Stomach (tissue), 9 donors: ENCODE measurements around the gene C17orf50. TPM values are rescaled to one million over a fixed set of nuclear protein-coding genes. Genes with fewer than 3 reads are reported as not detected.
"Not testable (repeated sequence)": the region's sequence is repeated elsewhere in the genome, so short reads cannot be mapped to it uniquely, and the experiment has no call there.

ENCODE experiments used
- DNase-seq, 2 donors: peaks; one replicate each; pipeline versions ENCODE4 v3.0.0 to v3.0.0-alpha.2; 2013 to 2019
- H3K27ac ChIP-seq, 5 donors: fragments of 200-600 bp in 4 of 5; sonication (generic) in 4 of 5; one replicate each; pipeline ENCODE4 v1.5.1; 2013 to 2019; ENCODE audit warnings: mild to moderate bottlenecking in 1 of 5, moderate library complexity in 1 of 5
- H3K27me3 ChIP-seq, 3 donors: fragments of 200-600 bp; sonication (generic); one replicate each; pipeline ENCODE4 v1.5.1; 2017 to 2019; ENCODE audit warnings: mixed run types in 1 of 3
- H3K36me3 ChIP-seq, 4 donors: fragments of 200-600 bp; sonication (generic); 1 replicate in 3 of 4; 2 replicates in 1 of 4; pipeline ENCODE4 v1.5.1; 2016 to 2019
- H3K4me1 ChIP-seq, 4 donors: fragments of 200-600 bp; sonication (generic); one replicate each; pipeline ENCODE4 v1.5.1; 2016 to 2019
- H3K4me3 ChIP-seq, 4 donors: fragments of 200-600 bp; sonication (generic) in 3 of 4; one replicate each; pipeline ENCODE4 v1.5.1; 2016 to 2019; ENCODE audit warnings: mild to moderate bottlenecking in 1 of 4
- H3K9me3 ChIP-seq, 4 donors: fragments of 200-600 bp; sonication (generic); one replicate each; pipeline ENCODE4 v1.5.1; 2016 to 2019
- EP300 ChIP-seq: sonication (generic); formaldehyde crosslinking; IDR thresholded peaks from one replicate; pipeline ENCODE4 v1.6.1; 2017; ENCODE audit warnings: antibody characterized with exemption
- POLR2A ChIP-seq, 4 donors: fragments of 450-650 bp; IDR thresholded peaks; one replicate each; pipeline ENCODE4 v1.6.1; 2016; ENCODE audit warnings: antibody characterized with exemption in 4 of 4, control low read depth in 2 of 4, mild to moderate bottlenecking in 1 of 4, moderate library complexity in 1 of 4
- POLR2AphosphoS5 ChIP-seq, 3 donors: sonication (generic); formaldehyde crosslinking; IDR thresholded peaks; one replicate each; pipeline ENCODE4 v1.6.1; 2016; ENCODE audit warnings: antibody characterized with exemption in 3 of 3
- WGBS, 5 donors: extraction: QIAGEN DNeasy Blood & Tissue Kit in 3 of 5; methylation state at CpG; one replicate each; pipeline versions ENCODE4 v1.1.5 to v1.1.7; 2013 to 2018; 5-methylcytosine and 5-hydroxymethylcytosine counted together
- intact Hi-C: fragments of 100-400 bp; cut with DNase I; formaldehyde crosslinking; loops from one replicate; pipeline ENCODE4 v1.15.1; 2023; ENCODE audit warnings: low total_unique reads
- polyA plus RNA-seq, 3 donors: library from polyadenylated mRNA; stranded (reverse); fragments of 200-250 nt; gene quantifications; one replicate each; pipeline ENCODE4 v1.2.3, GENCODE V29; 2013
- total RNA-seq, 5 donors: library from RNA; depleted of rRNA; stranded (reverse); fragments of >200 nt; gene quantifications; one replicate each; pipeline versions ENCODE4 v1.1.0 to v1.2.3, GENCODE V29; 2014 to 2016
- TF ChIP-seq, protein P1 (sequence below), 7 experiments: fragments of 450-650 bp in 4 of 7; fragments of 200-600 bp in 3 of 7; sonication (generic) in 3 of 7; IDR thresholded peaks; one replicate each; pipeline ENCODE4 v1.5.1; 2016 to 2019; ENCODE audit warnings: antibody characterized with exemption in 7 of 7, control low read depth in 2 of 7, mild to moderate bottlenecking in 1 of 7
- donor health status: healthy with polysubstance abuse.
- donor health status: Bipolar disorder and iron deficiency.
- donor health status: healthy.

C17orf50 gene
- total and polyA plus RNA-seq, 8 donors, result not detected

- WGBS, 5 donors, result 6 to 12% (median 7%) methylated on average over 24 to 35 of the region's 35 CpGs
- H3K9me3 ChIP-seq, result no peaks in the 10 kb centered on the region
- peaks cover 6 to 39% (median 34%) of the 10 kb centered on the region in 4 donors for H3K4me1 ChIP-seq
- intact Hi-C loops, result no loop called here
- H3K36me3 ChIP-seq, result no peaks in the 10 kb centered on the region
- TF ChIP-seq EP300, result no peak
- no peak for TF ChIP-seq POLR2A (IDR thresholded peaks at IDR 0.05)
- no peak for TF ChIP-seq POLR2AphosphoS5 (IDR thresholded peaks at IDR 0.05)
- TF ChIP-seq, protein P1, sequence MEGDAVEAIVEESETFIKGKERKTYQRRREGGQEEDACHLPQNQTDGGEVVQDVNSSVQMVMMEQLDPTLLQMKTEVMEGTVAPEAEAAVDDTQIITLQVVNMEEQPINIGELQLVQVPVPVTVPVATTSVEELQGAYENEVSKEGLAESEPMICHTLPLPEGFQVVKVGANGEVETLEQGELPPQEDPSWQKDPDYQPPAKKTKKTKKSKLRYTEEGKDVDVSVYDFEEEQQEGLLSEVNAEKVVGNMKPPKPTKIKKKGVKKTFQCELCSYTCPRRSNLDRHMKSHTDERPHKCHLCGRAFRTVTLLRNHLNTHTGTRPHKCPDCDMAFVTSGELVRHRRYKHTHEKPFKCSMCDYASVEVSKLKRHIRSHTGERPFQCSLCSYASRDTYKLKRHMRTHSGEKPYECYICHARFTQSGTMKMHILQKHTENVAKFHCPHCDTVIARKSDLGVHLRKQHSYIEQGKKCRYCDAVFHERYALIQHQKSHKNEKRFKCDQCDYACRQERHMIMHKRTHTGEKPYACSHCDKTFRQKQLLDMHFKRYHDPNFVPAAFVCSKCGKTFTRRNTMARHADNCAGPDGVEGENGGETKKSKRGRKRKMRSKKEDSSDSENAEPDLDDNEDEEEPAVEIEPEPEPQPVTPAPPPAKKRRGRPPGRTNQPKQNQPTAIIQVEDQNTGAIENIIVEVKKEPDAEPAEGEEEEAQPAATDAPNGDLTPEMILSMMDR (IDR thresholded peaks at IDR 0.05), result no peak
- peak; percentile 38 to 46 for DNase-seq
- H3K4me3 ChIP-seq, result no peak overlapping the region
- H3K27ac ChIP-seq, result no peak overlapping the region
- peaks cover 7 to 78% (median 19%) of the 10 kb centered on the region in 3 donors for H3K27me3 ChIP-seq
These were observed 10.9 kb upstream of the C17orf50 start for GRCh38 chr17:35749560-35750412.

DNA sequence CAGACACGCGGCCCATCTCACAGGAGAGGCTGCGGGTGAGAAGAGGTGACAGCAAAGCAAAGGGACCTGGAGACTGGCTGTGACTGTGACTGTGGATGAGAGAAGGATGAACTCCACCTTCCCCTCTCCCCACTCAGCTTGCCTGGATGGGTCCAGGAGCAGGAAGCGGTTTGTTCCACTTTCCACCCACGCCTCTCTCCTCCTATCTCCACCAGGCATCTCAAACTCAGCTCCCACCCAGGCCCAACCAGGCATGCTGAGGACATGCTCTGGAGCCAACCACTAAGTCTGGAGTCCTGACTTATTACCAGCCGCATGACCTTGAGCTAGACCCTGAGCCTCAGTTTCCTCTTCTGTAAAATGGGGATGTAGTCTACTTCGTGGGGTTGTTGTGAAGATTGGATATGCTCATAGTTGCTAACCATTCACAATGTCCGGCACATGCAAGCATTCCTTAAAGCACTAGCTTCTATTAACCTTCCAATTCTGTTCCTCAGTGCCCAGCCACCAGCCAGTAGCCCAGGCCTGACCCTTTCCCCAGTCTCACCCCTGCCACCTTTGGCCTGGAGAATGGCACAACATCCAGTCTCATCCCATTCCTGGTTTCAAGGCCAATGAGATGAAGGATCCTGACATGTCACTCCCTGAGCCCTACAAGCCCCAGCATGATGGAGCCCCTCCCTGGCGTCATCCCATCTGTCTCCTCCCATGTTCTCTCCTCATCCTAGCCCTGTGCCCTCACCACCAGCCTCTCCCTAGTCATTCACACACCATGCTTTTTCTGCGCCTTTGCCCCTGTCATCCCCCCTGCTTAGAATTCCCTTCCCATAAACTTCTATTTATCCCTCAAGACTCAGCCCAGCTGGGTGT is 9.9 kb upstream of the C17orf50 start:
- DNase-seq, result no peak
- WGBS, 5 donors, result 69 to 79% (median 70%) methylated on average over 10 of the region's 10 CpGs

DNA sequence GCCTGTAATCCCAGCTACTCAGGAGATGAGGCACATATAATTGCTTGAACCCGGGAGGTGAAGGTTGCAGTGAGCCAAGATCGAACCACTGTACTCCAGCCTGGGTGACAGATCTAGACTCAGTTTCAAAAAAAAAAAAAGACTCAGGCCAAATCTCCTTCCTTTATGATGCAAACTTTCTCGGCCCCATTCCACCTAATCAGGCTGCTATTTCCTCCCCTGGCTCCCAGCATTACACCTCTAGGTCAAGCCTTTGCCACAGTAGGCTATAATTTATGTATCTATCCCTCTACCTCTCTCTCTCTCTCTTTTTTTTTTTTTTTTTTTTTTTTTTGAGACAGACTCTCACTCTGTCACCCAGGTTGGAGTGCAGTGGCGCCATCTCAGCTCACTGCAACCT is 9.1 kb upstream of the C17orf50 start:
- peaks cover 6 to 39% (median 34%) of the 10 kb centered on the region in 4 donors for H3K4me1 ChIP-seq
- intact Hi-C loops, H3K4me3 ChIP-seq, H3K27ac ChIP-seq, DNase-seq, H3K9me3 ChIP-seq, H3K36me3 ChIP-seq: not testable (repeated sequence)
- H3K27me3 ChIP-seq, result peaks cover 7 to 61% (median 19%) of the 10 kb centered on the region in 3 donors
- 84 to 90% (median 89%) methylated on average over 4 of the region's 4 CpGs for WGBS, 5 donors

More for the DNA sequence above, 9.9 kb upstream of the C17orf50 start:
- H3K27me3 ChIP-seq, result peaks cover 7 to 68% (median 19%) of the 10 kb centered on the region in 3 donors
- TF ChIP-seq POLR2AphosphoS5 (IDR thresholded peaks at IDR 0.05) (no peak), EP300 (no peak), POLR2A (IDR thresholded peaks at IDR 0.05) (no peak)
- TF ChIP-seq, protein P1 (IDR thresholded peaks at IDR 0.05), result no peak
- no peaks in the 10 kb centered on the region for H3K36me3 ChIP-seq
- intact Hi-C loops, result no loop called here
- peaks cover 6 to 39% (median 34%) of the 10 kb centered on the region in 4 donors for H3K4me1 ChIP-seq
- H3K9me3 ChIP-seq, result no peaks in the 10 kb centered on the region
- H3K4me3 ChIP-seq, result no peak overlapping the region
- H3K27ac ChIP-seq, result no peak overlapping the region

DNA sequence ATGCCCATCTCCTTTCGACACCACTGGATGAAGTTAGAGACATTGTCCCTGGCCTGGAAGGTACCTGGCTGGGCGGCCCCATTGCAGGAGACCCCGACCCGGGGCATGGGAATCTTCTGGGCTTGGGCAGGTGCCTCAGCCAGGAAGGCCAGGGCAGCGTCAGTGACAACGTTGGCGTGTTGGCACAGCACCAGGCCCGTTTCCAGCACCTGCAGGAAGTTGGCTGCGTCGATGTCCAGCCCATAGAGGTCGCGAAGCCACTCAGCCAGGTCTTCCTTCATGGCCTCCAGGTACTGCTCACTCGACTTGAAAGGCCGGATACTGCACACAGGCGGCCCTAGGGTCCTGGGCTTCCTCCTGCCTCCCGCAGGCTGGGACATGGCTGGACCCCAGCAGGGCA is 8.2 kb upstream of the C17orf50 start:
- intact Hi-C loops, result no loop called here
- Histone ChIP-seq H3K9me3 (no peaks in the 10 kb centered on the region), H3K4me3 (no peak overlapping the region), H3K27ac (no peak overlapping the region), H3K36me3 (no peaks in the 10 kb centered on the region), H3K4me1 (peaks cover 6 to 39% (median 32%) of the 10 kb centered on the region in 4 donors), H3K27me3 (peaks cover 7 to 54% (median 19%) of the 10 kb centered on the region in 3 donors)
- DNase-seq, result peak in 1 of 2 donors; percentile 82
- peak in 1 of 3 donors; percentile 8 for TF ChIP-seq POLR2AphosphoS5 (IDR thresholded peaks at IDR 0.05)
- TF ChIP-seq, protein P1 (IDR thresholded peaks at IDR 0.05), result no peak
- 28 to 54% (median 40%) methylated on average over 10 to 16 of the region's 16 CpGs for WGBS, 5 donors
